NCI-H2196 (cell line): ENCODE results near the gene CELF4.

Experiments used
- DNase-seq: peaks from one replicate; lab custom pipeline; 2025; ENCODE audit not compliant: unreplicated experiment; lab: John Stamatoyannopoulos, UW

The CELF4 gene

GRCh38 chr18:37497853-37498518, 67.6 kb downstream of the CELF4 start:
- DNase-seq: no peak

- no peak for DNase-seq
Measured at GRCh38 chr18:37496568-37496967, 69.0 kb downstream of the CELF4 start.

- DNase-seq: no peak
Measured at GRCh38 chr18:37495354-37495753, 70.2 kb downstream of the CELF4 start.

GRCh38 chr18:37494406-37494805, 71.2 kb downstream of the CELF4 start:
- no peak for DNase-seq

GRCh38 chr18:37493352-37493935, 72.2 kb downstream of the CELF4 start:
- no peak for DNase-seq

GRCh38 chr18:37492952-37493351, 72.6 kb downstream of the CELF4 start:
- no peak for DNase-seq

GRCh38 chr18:37491526-37491925, 74.1 kb downstream of the CELF4 start:
- no peak for DNase-seq

- DNase-seq: no peak
Measured at GRCh38 chr18:37489998-37490397, 75.6 kb downstream of the CELF4 start.

- no peak for DNase-seq
Measured at GRCh38 chr18:37489011-37489410, 76.6 kb downstream of the CELF4 start.

- no peak for DNase-seq
Measured at GRCh38 chr18:37487400-37487867, 78.2 kb downstream of the CELF4 start.

GRCh38 chr18:37486848-37487247, 78.8 kb downstream of the CELF4 start:
- DNase-seq: no peak

GRCh38 chr18:37484983-37485834, 80.4 kb downstream of the CELF4 start:
- DNase-seq: peak; percentile 40

- DNase-seq: no peak
Measured at GRCh38 chr18:37483984-37484819, 81.4 kb downstream of the CELF4 start.

GRCh38 chr18:37483221-37483971, 82.2 kb downstream of the CELF4 start:
- no peak for DNase-seq

GRCh38 chr18:37482433-37482832, 83.2 kb downstream of the CELF4 start:
- no peak for DNase-seq

- no peak for DNase-seq
Measured at GRCh38 chr18:37482002-37482401, 83.6 kb downstream of the CELF4 start.

GRCh38 chr18:37481491-37481890, 84.1 kb downstream of the CELF4 start:
- DNase-seq: no peak

GRCh38 chr18:37481072-37481471, 84.5 kb downstream of the CELF4 start:
- no peak for DNase-seq

- no peak for DNase-seq
Measured at GRCh38 chr18:37476611-37477295, 88.8 kb downstream of the CELF4 start.

GRCh38 chr18:37476182-37476581, 89.4 kb downstream of the CELF4 start:
- peak; percentile 1 for DNase-seq
